IPS-20b (cell line): Measurements from ENCODE around the gene XXYLT1.

Source experiments
- H3K27ac ChIP-seq: one replicate; pipeline ENCODE4 v1.5.1; 2013; ENCODE audit warnings: low read length
- H3K27me3 ChIP-seq: 2 replicates; pipeline ENCODE4 v1.6.1; 2013; ENCODE audit warnings: mild to moderate bottlenecking, low read length, inconsistent platforms; ENCODE audit not compliant: insufficient read depth
- H3K36me3 ChIP-seq: 2 replicates; pipeline ENCODE4 v1.6.1; 2013; ENCODE audit warnings: low read depth, mild to moderate bottlenecking, inconsistent platforms, low read length, moderate library complexity; ENCODE audit not compliant: insufficient read depth
- H3K4me1 ChIP-seq: 2 replicates; pipeline ENCODE4 v1.6.1; 2013; ENCODE audit warnings: mild to moderate bottlenecking, control low read depth, inconsistent platforms, low read length, moderate library complexity; ENCODE audit not compliant: insufficient read depth
- H3K4me3 ChIP-seq: 2 replicates; pipeline ENCODE4 v1.5.1; 2013; ENCODE audit warnings: mild to moderate bottlenecking, low read length, inconsistent platforms
- H3K9ac ChIP-seq: 2 replicates; pipeline ENCODE4 v1.6.1; 2013; ENCODE audit warnings: low read depth, mild to moderate bottlenecking, inconsistent platforms, low read length, moderate library complexity
- H3K9me3 ChIP-seq: 2 replicates; pipeline ENCODE4 v1.6.1; 2013; ENCODE audit warnings: mild to moderate bottlenecking, low read depth, low read length, inconsistent platforms; ENCODE audit not compliant: insufficient read depth

Gene XXYLT1

DNA sequence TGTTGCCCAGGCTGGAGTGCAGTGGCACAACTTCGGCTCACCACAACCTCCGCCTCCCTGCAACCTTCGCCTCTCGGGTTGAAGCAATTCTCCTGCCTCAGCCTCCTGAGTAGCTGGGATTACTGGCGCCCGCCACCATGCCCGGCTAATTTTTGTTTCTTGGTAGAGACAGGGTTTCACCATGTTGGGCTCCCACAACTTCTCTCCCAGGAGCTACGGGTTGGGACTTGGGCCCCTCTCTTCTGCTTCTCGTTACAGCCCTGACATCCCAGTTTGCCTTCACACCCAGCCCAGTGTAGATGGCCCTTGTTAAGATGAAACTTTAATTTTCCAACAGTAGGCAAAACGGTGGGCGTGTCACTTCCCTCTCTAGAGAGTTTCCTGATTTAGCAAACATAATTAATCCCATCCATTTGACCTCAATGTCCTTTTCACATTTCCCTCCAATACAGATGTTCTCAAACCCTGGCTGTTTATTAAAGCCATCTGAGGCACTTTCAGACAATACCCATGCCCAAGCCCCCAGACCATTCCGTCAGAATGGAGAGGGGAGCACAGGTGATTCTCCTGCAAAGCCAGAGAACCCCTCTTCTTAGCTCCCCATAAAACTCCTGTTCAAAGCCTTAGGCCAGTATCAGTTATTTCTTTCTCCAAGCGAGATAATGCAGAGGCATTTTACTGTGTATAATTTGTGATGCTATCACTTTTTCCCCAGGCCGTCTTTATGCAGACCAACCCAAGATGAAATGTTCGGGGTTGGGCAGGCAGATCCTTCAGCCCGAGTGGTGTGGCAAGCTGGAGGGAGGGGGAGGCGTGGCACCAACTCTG, 245.7 kb downstream of the XXYLT1 start:
- H3K27me3 ChIP-seq, result no peaks in the 10 kb centered on the region
- H3K4me1 ChIP-seq, result no peaks in the 10 kb centered on the region
- no peaks in the 10 kb centered on the region for H3K36me3 ChIP-seq
- H3K9ac ChIP-seq, result no peak overlapping the region
- no peak overlapping the region for H3K4me3 ChIP-seq
- H3K27ac ChIP-seq, result no peak overlapping the region
- no peaks in the 10 kb centered on the region for H3K9me3 ChIP-seq

DNA sequence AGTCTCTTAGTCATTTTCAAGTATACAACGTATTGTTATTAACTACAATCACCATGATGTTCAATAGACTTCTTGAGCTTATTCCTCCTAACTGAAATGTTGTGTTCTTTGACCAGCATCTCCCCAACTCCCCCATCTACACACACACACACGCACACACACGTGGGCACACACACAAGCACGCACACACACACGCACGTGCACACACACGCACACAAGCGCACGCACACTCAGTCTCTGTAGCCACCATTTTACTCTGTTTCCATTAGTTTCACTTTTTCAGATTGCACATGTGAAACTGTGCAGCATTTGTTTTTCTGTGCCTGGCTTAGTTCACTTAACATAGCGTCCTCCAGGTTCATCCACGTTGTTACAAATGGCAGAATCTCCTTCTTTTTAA, 247.0 kb downstream of the XXYLT1 start:
- H3K9ac ChIP-seq, result no peak overlapping the region
- no peak overlapping the region for H3K4me3 ChIP-seq
- no peaks in the 10 kb centered on the region for H3K27me3 ChIP-seq
- H3K4me1 ChIP-seq, result no peaks in the 10 kb centered on the region
- no peaks in the 10 kb centered on the region for H3K9me3 ChIP-seq
- no peak overlapping the region for H3K27ac ChIP-seq
- no peaks in the 10 kb centered on the region for H3K36me3 ChIP-seq

DNA sequence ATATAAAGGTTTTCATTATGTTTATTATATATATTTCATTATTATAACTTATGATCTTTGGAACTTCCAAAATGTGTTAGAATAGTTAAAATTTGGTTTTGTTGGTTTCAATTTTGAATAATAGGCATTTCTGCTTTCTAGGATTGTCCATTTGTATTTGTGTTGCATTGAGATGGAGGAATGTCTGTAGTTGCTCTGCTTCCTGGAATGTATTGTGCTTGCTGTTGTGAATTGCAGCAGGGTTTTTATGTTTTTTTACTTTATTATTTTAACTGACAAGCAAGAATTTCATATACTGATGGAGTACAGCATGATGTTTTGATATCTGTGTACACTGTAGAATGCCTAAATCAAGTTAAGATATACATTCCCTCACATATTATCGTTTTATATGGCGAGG, 247.4 kb downstream of the XXYLT1 start:
- Histone ChIP-seq H3K9ac (no peak overlapping the region), H3K27ac (no peak overlapping the region), H3K4me1 (no peaks in the 10 kb centered on the region), H3K4me3 (no peak overlapping the region), H3K9me3 (no peaks in the 10 kb centered on the region), H3K27me3 (no peaks in the 10 kb centered on the region), H3K36me3 (no peaks in the 10 kb centered on the region)

DNA sequence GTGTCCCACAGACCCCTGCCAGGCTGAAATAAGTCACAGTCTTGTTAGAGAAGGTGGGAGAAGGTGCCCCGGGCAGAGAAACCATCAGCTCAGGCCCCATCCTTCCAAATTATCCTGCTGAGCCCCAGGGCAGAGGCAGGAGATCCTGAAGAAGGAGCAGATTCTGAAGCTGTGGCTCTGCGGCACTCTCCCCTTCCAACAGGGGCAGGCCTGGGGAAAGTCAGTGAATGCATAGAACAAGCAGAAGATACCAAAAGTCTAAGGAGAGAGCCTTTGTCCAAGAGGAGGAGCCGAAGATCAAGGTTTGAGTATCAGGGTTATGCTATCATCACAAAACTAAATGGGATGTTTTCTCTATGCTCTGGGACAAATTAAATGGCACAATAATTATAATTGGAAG, 249.3 kb downstream of the XXYLT1 start:
- H3K27ac ChIP-seq, result no peak overlapping the region
- no peak overlapping the region for H3K9ac ChIP-seq
- no peak overlapping the region for H3K4me3 ChIP-seq
- H3K27me3 ChIP-seq, result no peaks in the 10 kb centered on the region
- H3K9me3 ChIP-seq, result no peaks in the 10 kb centered on the region
- no peaks in the 10 kb centered on the region for H3K4me1 ChIP-seq
- H3K36me3 ChIP-seq, result no peaks in the 10 kb centered on the region

DNA sequence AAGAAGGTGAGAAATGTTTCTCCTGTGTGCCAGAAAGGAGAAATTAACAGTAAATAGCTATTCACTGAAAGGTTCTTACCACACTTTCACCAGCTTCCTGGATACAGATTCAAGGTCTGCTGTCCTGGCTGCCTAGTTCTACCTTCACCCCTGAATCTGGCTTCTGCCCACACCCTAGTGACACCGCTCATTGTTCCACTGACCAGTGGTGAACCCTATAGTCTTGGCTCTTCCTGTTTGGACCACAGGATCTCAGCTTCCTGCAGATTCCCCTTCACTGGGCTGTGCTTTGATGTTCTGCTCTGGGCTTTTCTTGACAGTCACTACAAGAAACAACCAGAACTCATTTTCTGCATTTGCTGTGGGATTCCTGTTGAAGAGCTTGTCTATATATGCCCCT, 250.0 kb downstream of the XXYLT1 start:
- Histone ChIP-seq H3K9ac (no peak overlapping the region), H3K27me3 (no peaks in the 10 kb centered on the region), H3K4me3 (no peak overlapping the region), H3K4me1 (no peaks in the 10 kb centered on the region), H3K9me3 (no peaks in the 10 kb centered on the region), H3K27ac (no peak overlapping the region), H3K36me3 (no peaks in the 10 kb centered on the region)

DNA sequence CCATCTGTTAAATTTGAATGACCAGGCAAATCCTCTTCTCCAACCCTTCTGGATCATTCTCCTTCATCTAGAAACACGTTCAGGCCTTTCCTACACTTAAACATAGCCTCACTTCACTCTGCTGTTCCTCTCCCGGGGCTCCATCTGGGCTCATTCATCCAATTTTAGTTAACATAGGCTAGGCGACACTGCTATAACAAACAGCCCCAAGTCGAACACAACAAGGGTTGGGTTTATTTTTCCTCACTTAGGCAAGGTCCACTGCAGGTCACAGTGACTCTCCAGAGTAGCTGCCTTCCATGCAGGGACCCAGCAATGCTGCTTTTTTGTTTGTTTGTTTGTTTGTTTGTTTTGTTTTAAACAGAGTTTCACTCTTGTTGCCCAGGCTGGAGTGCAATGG, 250.8 kb downstream of the XXYLT1 start:
- Histone ChIP-seq H3K4me3 (no peak overlapping the region), H3K27me3 (no peaks in the 10 kb centered on the region), H3K27ac (no peak overlapping the region), H3K9ac (no peak overlapping the region), H3K4me1 (no peaks in the 10 kb centered on the region), H3K9me3 (no peaks in the 10 kb centered on the region), H3K36me3 (no peaks in the 10 kb centered on the region)

DNA sequence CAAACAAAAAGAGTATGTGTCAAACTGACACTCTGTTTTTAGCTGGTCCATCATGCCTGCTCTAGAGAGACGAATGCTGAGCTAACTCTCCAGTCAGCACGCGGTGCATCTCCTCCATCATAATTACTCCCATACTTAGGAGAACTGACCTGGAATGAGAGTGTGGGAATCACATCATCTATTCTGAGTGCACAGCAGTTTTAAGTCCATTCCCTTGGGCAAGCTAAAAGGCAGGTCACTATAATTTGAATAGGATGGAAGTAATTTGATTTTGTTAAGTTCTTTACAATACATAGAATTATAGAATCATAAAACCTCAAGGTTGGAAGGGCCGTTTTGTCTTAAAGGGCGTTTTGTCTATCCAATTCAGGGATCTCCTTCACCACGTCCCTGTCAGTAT, 251.6 kb downstream of the XXYLT1 start:
- no peaks in the 10 kb centered on the region for H3K36me3 ChIP-seq
- H3K27me3 ChIP-seq, result no peaks in the 10 kb centered on the region
- no peak overlapping the region for H3K9ac ChIP-seq
- H3K4me3 ChIP-seq, result no peak overlapping the region
- no peaks in the 10 kb centered on the region for H3K4me1 ChIP-seq
- no peak overlapping the region for H3K27ac ChIP-seq
- H3K9me3 ChIP-seq, result no peaks in the 10 kb centered on the region
